Fibroblast of mammary gland (primary cell): ENCODE measurements around the gene P2RY4.

Source experiments
- DNase-seq: peaks from one replicate; pipeline ENCODE4 v3.0.0-alpha.2; 2010; ENCODE audit warnings: low read depth
- H3K4me3 ChIP-seq: 2 replicates; pipeline ENCODE4 v1.5.1; 2011; ENCODE audit warnings: low read depth, mild to moderate bottlenecking, low read length, moderate library complexity; ENCODE audit not compliant: control insufficient read depth
- TF ChIP-seq, protein P1 (sequence below): conservative IDR thresholded peaks from 2 replicates; pipeline ENCODE4 v1.5.1; 2011; ENCODE audit warnings: low read depth, low read length, inconsistent platforms; ENCODE audit not compliant: control insufficient read depth, insufficient read depth

The P2RY4 gene

DNA sequence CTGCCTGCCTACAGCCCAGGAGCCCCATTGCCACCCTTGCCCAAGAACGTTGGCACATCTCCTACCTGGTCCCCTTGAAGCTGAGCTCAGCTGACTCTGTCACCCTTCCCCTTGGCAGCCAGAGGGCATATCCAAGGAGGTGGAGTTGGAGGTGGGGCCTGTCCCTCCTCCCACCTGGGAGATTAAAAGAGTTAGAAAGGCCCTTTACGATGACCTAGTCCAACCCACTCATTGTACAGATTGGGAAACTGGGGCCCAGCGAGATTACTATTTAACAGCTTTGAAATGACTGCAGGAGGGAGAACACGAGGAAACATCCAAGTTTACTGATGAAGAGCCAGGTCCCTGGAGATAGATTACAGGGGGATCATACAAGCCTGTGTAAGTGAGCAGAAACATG is at the start of gene P2RY4:
Gene P2RY4, minus strand, starts transcription at position 101 of the 400 bp plus-strand sequence. CDS start 580 bp downstream, outside the sequence.
- TF ChIP-seq, protein P1, sequence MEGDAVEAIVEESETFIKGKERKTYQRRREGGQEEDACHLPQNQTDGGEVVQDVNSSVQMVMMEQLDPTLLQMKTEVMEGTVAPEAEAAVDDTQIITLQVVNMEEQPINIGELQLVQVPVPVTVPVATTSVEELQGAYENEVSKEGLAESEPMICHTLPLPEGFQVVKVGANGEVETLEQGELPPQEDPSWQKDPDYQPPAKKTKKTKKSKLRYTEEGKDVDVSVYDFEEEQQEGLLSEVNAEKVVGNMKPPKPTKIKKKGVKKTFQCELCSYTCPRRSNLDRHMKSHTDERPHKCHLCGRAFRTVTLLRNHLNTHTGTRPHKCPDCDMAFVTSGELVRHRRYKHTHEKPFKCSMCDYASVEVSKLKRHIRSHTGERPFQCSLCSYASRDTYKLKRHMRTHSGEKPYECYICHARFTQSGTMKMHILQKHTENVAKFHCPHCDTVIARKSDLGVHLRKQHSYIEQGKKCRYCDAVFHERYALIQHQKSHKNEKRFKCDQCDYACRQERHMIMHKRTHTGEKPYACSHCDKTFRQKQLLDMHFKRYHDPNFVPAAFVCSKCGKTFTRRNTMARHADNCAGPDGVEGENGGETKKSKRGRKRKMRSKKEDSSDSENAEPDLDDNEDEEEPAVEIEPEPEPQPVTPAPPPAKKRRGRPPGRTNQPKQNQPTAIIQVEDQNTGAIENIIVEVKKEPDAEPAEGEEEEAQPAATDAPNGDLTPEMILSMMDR = no peak

DNA sequence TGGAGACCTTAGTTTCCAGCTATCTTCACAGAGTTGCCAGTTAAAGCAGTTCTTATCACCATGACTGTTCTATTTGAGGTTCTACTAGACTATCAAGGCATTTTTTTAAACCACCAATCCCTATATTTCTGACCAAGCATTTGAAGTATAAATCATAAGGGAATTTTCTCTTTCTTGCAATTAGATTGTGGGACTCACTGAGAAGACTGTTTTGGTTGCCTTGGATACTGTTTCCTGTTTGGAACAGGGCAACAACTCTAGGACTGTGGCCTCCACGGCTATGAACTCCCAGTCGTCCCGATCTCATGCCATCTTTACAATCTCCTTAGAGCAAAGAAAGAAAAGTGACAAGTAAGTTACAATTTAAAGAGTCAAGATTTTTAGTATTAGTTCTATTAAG is 41.7 kb upstream of the P2RY4 start:
- peak; percentile 18 for DNase-seq
- TF ChIP-seq, protein P1 = no peak

More for the DNA sequence above, at the start of gene P2RY4:
- no peak for DNase-seq
- no peak within 1 kb of the TSS for H3K4me3 ChIP-seq

DNA sequence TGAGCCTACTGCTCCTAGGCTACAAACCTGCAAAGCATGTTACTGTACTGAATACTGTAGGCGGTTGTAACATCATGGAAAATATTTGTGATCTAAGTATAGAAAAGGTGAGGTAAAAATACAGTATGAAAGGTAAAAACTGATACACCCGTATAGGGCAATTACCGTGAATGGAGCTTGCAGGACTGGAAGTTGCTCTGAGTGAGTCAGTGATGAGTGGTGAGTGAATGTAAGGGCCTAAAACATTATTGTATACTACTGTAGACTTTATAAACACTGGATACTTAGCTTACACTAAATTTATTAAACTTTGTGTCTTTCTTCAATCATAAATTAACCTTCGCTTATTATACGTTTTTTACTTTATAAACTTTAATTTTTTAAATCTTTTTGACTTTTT is 33.6 kb upstream of the P2RY4 start:
- peak; percentile 36 for DNase-seq
- no peak overlapping the region for H3K4me3 ChIP-seq
- TF ChIP-seq, protein P1 = no peak

More for the DNA sequence above, 41.7 kb upstream of the P2RY4 start:
- H3K4me3 ChIP-seq = no peak overlapping the region

DNA sequence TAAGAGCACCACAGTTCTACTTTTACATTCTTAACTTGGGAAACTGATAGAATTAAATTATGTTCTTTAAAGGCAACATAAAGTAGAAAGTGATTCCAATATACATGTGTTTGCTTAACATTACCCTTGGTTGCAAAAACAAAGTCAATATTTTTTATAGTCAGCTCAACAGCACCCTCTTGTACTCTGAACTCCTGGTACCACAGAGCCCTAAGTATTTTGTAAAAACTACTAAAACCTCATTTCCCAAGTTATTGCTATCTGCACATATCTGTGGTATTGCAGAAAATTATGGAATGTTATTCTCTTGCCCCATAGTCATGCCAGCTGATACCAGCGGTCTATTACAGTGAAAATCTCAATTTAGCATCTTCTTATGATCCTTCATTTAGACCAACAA is 32.8 kb upstream of the P2RY4 start:
- TF ChIP-seq, protein P1 = no peak
- no peak overlapping the region for H3K4me3 ChIP-seq
- no peak for DNase-seq

DNA sequence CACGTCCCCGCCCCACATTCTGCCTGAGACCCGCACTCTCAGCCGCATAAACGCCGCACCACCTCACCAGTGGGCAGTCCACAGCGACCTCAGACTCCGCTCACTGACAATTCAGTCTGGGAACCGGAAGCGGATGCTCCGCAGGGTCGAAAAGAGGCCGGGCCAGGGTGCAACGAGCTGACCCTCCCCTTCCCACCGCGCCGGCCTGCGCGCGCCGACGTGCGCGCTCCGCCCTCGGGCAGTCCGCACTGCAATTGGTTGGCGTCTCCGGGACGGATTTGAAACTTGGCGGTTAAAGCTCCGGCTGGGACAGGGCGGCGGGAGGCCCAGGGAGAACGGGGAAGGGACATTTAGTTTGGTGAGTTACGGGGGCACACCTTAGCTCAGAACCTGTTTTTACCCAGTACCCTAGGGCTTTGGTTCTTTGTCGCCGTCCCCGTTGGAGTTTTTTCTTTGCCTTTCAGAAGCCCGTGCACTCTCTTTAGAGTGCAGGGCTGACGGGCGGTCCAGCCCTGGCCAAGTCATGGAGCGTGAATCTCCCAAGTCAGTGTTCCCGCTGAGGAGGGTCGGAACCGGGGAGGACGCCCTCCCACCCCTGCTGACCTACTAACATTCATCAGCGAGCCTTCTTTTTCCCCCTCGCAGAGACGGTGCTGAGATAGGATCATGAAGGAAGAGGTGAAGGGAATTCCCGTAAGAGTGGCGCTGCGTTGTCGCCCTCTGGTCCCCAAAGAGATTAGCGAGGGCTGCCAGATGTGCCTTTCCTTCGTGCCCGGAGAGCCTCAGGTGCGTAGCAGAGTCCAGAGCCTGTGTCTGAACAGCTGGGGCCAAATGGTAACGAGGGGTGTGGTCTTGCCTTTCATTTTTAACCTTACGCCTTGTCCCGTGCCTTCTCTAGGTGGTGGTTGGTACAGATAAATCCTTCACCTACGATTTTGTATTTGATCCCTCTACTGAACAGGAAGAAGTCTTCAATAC is 30.1 kb upstream of the P2RY4 start, which contains the start of the genes KIF4A and PDZD11:
Gene KIF4A, plus strand, starts transcription at position 312 of the 978 bp plus-strand sequence. Its CDS starts 355 bp downstream, at position 667.
Gene PDZD11, minus strand, starts transcription at position 135 of the 978 bp plus-strand sequence. CDS start 586 bp downstream, outside the sequence.
- peak; percentile 78 for DNase-seq
- TF ChIP-seq, protein P1 = no peak
- peak within 1 kb of the TSS; percentile 75 for H3K4me3 ChIP-seq

DNA sequence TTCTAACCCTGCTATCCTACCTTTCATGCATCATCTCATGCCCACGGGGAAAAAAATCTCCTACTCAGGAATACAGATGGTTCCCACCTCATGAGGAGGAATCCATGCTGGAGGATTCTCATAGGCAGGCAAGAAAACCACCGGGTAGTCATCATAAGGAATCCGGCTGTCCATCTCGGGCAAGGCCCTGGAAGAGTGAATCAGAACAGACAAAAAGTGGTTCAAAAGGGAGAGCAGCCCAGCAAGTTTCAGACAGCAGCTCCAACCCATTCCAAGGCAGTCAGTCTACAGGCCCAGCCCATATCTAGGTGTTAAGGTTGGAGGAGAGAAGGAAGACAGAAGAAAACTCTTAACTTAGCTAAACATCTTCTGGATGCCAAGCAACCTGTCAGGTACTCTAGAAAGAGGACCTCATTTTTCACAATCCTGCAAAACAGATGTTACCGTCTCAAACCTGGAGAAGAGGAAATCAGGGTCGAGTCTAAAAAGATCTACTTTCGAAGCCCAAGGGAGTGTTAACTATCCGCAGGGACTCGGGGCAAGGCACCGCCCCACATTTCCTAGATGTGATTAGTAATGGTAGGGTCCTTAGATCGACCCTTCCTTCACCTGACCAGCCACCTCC is 29.3 kb upstream of the P2RY4 start:
- DNase-seq = peak; percentile 19
- H3K4me3 ChIP-seq = peak overlapping the region; percentile 75
- TF ChIP-seq, protein P1 = no peak
